Measurements from ENCODE around the gene PCSK6. TPM values are rescaled to one million over a fixed set of nuclear protein-coding genes. Genes with fewer than 3 reads are reported as not detected.

Gene PCSK6
- total and polyA plus RNA-seq, 7 donors, result 8.3 to 32.7 (median 13.3) TPM

- DNase-seq, result peak in 1 of 2 donors; percentile 53
- peak in 1 of 4 donors; percentile 45 for ATAC-seq
- Histone ChIP-seq H3K4me3 (no peak overlapping the region), H3K27ac (no peak overlapping the region), H3K36me3 (ENCODE audit: insufficient read depth in 1 of 2, low read depth in 1 of 2) (peaks cover 0 to 14% of the 10 kb centered on the region in 2 donors), H3K9me3 (no peaks in the 10 kb centered on the region), H3K4me1 (no peaks in the 10 kb centered on the region), H3K27me3 (ENCODE audit: insufficient read depth in 3 of 3, low read length in 2 of 3) (no peaks in the 10 kb centered on the region)
- intact Hi-C loops (cut with DNase I), result no loop called here
- TF ChIP-seq, protein P1, sequence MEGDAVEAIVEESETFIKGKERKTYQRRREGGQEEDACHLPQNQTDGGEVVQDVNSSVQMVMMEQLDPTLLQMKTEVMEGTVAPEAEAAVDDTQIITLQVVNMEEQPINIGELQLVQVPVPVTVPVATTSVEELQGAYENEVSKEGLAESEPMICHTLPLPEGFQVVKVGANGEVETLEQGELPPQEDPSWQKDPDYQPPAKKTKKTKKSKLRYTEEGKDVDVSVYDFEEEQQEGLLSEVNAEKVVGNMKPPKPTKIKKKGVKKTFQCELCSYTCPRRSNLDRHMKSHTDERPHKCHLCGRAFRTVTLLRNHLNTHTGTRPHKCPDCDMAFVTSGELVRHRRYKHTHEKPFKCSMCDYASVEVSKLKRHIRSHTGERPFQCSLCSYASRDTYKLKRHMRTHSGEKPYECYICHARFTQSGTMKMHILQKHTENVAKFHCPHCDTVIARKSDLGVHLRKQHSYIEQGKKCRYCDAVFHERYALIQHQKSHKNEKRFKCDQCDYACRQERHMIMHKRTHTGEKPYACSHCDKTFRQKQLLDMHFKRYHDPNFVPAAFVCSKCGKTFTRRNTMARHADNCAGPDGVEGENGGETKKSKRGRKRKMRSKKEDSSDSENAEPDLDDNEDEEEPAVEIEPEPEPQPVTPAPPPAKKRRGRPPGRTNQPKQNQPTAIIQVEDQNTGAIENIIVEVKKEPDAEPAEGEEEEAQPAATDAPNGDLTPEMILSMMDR (IDR thresholded peaks at IDR 0.05), result no peak
- 60 to 72% (median 63%) methylated on average over 7 of the region's 7 CpGs for WGBS, 3 donors
These were observed 78.9 kb downstream of the PCSK6 start for GRCh38 chr15:101410612-101411011.

DNA sequence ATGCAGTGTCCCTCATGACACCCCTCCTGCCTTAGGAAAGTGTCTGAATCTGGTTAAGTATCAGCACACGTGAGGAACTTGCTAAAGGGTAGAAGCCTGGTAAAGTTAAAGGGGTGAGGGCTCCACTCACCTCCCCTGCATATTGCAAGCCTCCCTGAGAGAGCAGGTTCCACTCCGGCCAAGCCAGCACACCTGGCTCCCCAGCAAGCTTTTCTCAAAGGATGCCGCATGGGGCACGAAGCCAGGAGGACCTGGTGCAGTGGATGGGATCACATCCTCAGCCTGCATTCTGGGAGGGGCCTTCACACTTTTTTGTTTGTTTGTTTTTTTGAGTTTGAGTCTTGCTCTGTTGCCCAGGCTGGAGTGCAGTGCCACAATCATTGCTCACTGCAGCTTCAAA lies 79.9 kb downstream of the PCSK6 start:
- Histone ChIP-seq H3K4me1 (no peaks in the 10 kb centered on the region), H3K4me3 (no peak overlapping the region), H3K9me3 (no peaks in the 10 kb centered on the region), H3K27ac (no peak overlapping the region), H3K27me3 (ENCODE audit: insufficient read depth in 3 of 3, low read length in 2 of 3) (no peaks in the 10 kb centered on the region), H3K36me3 (ENCODE audit: insufficient read depth in 1 of 2, low read depth in 1 of 2) (peaks cover 0 to 14% of the 10 kb centered on the region in 2 donors)
- intact Hi-C loops (cut with DNase I), result no loop called here
- WGBS, 3 donors, result 92 to 99% (median 93%) methylated on average over 4 of the region's 4 CpGs
- TF ChIP-seq, protein P1 (IDR thresholded peaks at IDR 0.05), result no peak
- ATAC-seq, result no peak
- no peak for DNase-seq

DNA sequence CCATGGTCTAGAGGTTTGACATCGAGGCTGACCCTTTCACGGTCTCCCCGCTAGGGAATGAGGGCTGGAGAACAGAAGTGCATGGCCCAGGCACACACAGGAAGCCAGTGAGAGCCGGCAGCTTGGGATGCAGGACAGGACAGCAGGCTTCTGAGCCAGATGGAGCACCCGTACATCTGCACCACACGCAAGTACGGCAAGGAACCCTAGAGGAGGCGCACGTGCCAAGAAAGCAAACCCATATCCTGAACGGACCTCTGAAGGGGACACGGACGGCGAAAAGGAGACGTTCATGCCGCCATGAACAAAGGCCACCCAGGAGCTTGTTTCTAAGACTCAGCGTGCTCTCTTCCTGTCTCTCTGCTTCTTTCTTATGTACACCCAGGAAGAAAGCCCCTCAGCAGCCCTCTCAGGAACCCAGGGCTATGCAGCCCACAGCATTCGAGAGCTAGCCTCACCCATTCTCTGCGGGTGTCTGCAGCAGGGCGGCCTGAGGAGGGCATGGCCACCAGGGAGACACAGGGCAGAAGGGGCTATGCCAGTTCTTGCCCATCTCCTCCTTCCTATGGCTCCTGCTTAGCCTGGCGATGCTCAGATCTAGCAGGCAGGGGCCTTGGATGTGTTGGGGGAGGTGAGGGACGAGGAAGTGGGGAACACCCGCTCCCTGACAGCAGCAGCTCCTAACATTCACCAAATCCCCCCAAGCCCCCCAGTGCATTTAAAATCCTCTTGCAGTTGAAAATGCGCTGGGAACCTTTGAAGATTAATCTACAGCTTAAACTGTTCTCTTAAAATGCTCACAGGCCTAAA lies 81.3 kb downstream of the PCSK6 start:
- H3K27me3 ChIP-seq (ENCODE audit: insufficient read depth in 3 of 3, low read length in 2 of 3), result no peaks in the 10 kb centered on the region
- ATAC-seq, result no peak
- 85 to 88% (median 86%) methylated on average over 23 of the region's 23 CpGs for WGBS, 3 donors
- no peak overlapping the region for H3K27ac ChIP-seq
- intact Hi-C loops (cut with DNase I), result no loop called here
- TF ChIP-seq, protein P1 (IDR thresholded peaks at IDR 0.05), result no peak
- no peak for DNase-seq
- no peaks in the 10 kb centered on the region for H3K9me3 ChIP-seq
- H3K4me3 ChIP-seq, result no peak overlapping the region
- H3K36me3 ChIP-seq (ENCODE audit: insufficient read depth in 1 of 2, low read depth in 1 of 2), result peaks cover 0 to 14% of the 10 kb centered on the region in 2 donors
- H3K4me1 ChIP-seq, result no peaks in the 10 kb centered on the region

GRCh38 chr15:101407439-101407838 lies 82.1 kb downstream of the PCSK6 start:
- Histone ChIP-seq H3K9me3 (no peaks in the 10 kb centered on the region), H3K27ac (no peak overlapping the region), H3K4me1 (no peaks in the 10 kb centered on the region), H3K36me3 (ENCODE audit: insufficient read depth in 1 of 2, low read depth in 1 of 2) (peaks cover 0 to 14% of the 10 kb centered on the region in 2 donors), H3K4me3 (no peak overlapping the region), H3K27me3 (ENCODE audit: insufficient read depth in 3 of 3, low read length in 2 of 3) (no peaks in the 10 kb centered on the region)
- DNase-seq (no peak), ATAC-seq (no peak)
- TF ChIP-seq, protein P1 (IDR thresholded peaks at IDR 0.05), result no peak
- 84 to 96% (median 89%) methylated on average over 5 of the region's 5 CpGs for WGBS, 3 donors
- intact Hi-C loops (cut with DNase I), result no loop called here
